H1 (cell line): ENCODE data around the gene NRP2. TPM values are rescaled to one million over a fixed set of nuclear protein-coding genes. Genes with fewer than 3 reads are reported as not detected.

Experiments used
- CTBP2 ChIP-seq: IDR thresholded peaks from 2 replicates; pipeline ENCODE4 v1.7.0; 2011; ENCODE audit warnings: borderline replicate concordance, mild to moderate bottlenecking, moderate library complexity, mixed read lengths, low read length; ENCODE audit not compliant: insufficient read depth, insufficient read length
- PHF8 ChIP-seq: fragments of 200-600 bp; sonication (generic); conservative IDR thresholded peaks from 2 replicates; pipeline ENCODE4 v1.7.1; 2012; ENCODE audit warnings: low read depth, mild to moderate bottlenecking, inconsistent platforms, low read length, moderate library complexity
- SIN3A ChIP-seq, 2 experiments: IDR thresholded peaks in 1 of 2; conservative IDR thresholded peaks in 1 of 2; 2 replicates each; pipeline ENCODE4 v1.6.1; 2011 to 2012; ENCODE audit warnings: low read length in 2 of 2, improper control_type of control experiment in 1 of 2, low read depth in 1 of 2, mild to moderate bottlenecking in 1 of 2
- polyA plus RNA-seq, 7 experiments: library from polyadenylated mRNA; depleted of rRNA in 3 of 7; stranded (reverse) in 5 of 7; unstranded in 2 of 7; fragments of >200 nt in 5 of 7; fragments of 200-250 nt in 2 of 7; gene quantifications; 1 replicate in 5 of 7; 2 replicates in 1 of 7; 4 replicates in 1 of 7; pipeline versions ENCODE4 v1.2.1 to v1.2.3, GENCODE V29; 2011 to 2013; ENCODE audit warnings: missing spikeins in 2 of 7, mixed read lengths in 2 of 7
- total RNA-seq: library from RNA; stranded (reverse); fragmentation: NEBNext Ultra II Directional; extraction: Animal tissue kit (Norgen Biotek cat#: 25700); gene quantifications from 2 replicates; pipeline ENCODE4 v1.2.1, GENCODE V29; 2021
- TF ChIP-seq, protein P1 (sequence below), 3 experiments: IDR thresholded peaks; 1 replicate in 2 of 3; 2 replicates in 1 of 3; pipeline versions ENCODE4 v1.5.1 to v1.6.1; 2011; ENCODE audit warnings: low read length in 3 of 3, mild to moderate bottlenecking in 3 of 3, inconsistent platforms in 2 of 3, low read depth in 1 of 3, moderate library complexity in 1 of 3; ENCODE audit not compliant: insufficient read depth in 1 of 3; ENCODE audit errors: control extremely low read depth in 1 of 3

Gene NRP2
- total and polyA plus RNA-seq, 2 of the 8 experiments (the other 6 are each of a cell fraction or from before 2014, with no cell fraction given) = 32.0 to 37.8 TPM

DNA sequence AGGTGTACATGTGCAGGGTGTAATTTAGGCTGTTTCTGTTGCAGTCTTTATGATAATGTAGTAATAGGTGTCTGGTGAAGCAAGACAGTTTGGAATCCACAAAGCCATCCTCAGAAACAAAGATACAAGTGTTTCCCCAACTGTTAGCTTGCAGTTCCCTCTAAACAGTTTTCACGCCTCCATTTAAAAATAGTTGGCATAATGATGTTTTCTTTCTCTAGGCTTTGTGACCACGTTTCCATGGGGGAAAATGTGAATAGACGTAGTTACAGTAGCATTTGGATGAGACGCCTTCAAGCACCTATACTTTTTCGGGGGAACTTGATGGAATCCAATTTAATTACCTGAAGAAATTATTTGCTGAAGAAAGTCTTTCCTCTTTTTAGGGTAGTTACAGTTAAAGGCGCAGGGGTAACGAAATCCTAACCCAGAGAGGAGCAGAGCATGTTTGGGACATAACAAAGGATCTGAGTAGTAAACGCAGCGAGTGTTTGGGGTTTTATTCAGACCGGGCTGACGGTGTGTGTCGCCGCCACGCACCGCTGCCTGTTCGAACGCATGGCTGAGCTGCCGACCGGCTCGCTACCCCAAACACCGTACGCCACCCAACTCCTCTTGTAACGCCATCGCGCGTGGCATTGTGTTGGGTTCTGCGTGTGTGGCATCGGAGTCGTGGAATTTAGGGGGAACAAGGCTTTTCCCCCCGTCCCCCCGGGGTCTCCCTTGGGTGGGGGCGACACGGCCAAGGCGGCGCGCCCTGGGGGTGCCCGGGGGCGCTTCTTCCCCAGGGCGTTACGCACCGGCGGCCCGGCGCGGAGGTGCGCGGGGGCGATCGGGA lies 681 bp upstream of the NRP2 start (continued):
- TF ChIP-seq, protein P1, sequence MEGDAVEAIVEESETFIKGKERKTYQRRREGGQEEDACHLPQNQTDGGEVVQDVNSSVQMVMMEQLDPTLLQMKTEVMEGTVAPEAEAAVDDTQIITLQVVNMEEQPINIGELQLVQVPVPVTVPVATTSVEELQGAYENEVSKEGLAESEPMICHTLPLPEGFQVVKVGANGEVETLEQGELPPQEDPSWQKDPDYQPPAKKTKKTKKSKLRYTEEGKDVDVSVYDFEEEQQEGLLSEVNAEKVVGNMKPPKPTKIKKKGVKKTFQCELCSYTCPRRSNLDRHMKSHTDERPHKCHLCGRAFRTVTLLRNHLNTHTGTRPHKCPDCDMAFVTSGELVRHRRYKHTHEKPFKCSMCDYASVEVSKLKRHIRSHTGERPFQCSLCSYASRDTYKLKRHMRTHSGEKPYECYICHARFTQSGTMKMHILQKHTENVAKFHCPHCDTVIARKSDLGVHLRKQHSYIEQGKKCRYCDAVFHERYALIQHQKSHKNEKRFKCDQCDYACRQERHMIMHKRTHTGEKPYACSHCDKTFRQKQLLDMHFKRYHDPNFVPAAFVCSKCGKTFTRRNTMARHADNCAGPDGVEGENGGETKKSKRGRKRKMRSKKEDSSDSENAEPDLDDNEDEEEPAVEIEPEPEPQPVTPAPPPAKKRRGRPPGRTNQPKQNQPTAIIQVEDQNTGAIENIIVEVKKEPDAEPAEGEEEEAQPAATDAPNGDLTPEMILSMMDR (IDR thresholded peaks at IDR 0.05; ENCODE audit: control extremely low read depth in 1 of 3, insufficient read depth in 1 of 3, low read depth in 1 of 3, low read length in 3 of 3) = peak in 1 of 3 experiments; percentile 2; a peak in 1 of 4 replicates
- peak; percentile 56 for TF ChIP-seq PHF8
- peak in 1 of 2 experiments; percentile 13; a peak in 1 of 4 replicates for TF ChIP-seq SIN3A (conservative IDR thresholded peaks at IDR 0.05 in 1 of 2, IDR thresholded peaks at IDR 0.05 in 1 of 2; ENCODE audit: low read depth in 1 of 2, low read length in 2 of 2)
- no peak for TF ChIP-seq CTBP2
